NCI-H2171 treated with DMSO at 0.1 percent for 48 hours (cell line): ENCODE data around the gene GCGR.

Source experiments
- DNase-seq: peaks from one replicate; lab custom pipeline; 2025; lab: John Stamatoyannopoulos, UW

The GCGR gene

DNA sequence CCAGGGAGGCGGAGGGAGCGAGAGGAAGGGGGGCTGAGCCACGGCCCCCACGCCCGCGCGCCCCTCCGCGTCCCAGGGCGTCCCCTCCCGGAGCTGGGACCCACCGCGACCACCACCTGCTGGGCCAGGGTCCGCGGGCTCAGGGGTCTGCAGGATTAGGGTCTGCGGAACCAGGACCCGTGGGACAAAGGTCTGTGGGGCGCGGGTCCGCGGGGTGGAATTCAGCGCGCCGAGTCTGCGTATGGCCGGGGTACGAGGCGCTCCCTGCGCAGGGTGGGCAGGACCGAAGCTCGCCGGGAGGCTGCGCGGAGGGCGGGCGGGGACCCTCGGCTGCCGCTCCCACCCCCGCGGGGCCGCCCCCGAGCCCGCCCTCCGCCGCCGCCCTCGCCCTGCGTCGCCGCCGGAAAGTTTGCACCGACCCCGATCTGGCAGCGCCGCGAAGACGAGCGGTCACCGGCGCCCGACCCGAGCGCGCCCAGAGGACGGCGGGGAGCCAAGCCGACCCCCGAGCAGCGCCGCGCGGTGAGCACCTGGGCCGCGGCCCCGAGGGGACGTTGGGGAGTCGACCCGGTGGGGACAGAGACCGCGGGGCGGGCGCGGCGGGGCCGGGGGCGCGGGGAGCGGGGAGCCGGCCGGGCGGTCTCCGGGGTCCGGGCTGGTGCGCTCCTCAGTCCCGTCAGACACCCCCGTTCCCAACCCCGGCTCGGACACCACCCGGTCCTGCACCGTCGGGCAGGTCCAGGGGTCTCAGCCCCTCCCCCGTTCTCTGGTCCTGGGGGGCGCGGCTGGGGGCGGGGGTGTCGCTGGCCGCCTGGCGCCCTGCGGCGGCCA is at the start of gene GCGR:
Gene GCGR, plus strand, starts transcription at position 423 of the 831 bp plus-strand sequence. CDS start 4,869 bp downstream, outside the sequence.
- no peak for DNase-seq

DNA sequence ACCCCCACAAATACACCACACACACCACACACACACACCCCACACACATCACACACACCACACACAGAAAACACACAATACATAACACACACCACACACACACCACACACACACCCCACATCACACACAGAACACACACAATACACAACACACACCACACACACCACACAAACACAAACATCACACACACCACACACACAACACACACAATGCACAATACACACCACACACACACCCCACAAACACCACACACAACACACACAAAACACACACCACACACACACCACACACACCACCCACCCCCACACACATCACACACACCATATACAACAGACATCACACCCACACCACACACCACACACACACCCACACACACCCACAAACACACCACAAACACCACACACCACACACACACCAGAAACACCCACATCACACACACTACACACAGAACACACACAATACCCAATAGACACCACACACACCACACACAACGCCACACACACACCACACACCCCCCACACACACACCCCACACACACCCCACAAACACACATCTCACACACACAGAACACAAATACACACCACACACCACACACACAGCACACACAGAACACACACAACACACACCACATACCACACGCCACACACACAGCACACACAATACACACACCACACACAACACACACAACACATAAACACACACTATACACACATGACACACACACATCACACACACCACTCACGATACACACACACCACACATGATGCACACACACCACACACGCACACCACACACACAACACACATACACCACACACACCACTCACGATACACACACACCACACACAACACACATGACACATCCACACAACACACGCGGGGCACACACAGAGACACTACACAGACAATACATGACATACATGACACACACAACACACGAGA is 11.0 kb upstream of the GCGR start:
- DNase-seq = no peak

DNA sequence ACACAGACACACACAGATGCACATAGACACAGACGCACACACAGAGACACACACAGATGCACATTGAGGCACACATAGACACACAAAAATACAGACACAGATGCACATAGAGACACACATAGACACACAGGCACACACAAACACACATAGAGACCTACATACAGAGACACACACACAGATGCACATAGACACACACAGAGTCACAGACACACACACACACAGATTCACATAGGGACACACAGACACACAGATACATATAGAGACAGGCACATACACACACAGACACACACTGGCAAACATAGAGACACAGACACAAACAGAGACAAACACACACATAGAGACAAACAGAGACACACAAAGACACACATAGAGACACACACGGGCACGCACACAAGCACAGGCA is 9.9 kb upstream of the GCGR start:
- no peak for DNase-seq

DNA sequence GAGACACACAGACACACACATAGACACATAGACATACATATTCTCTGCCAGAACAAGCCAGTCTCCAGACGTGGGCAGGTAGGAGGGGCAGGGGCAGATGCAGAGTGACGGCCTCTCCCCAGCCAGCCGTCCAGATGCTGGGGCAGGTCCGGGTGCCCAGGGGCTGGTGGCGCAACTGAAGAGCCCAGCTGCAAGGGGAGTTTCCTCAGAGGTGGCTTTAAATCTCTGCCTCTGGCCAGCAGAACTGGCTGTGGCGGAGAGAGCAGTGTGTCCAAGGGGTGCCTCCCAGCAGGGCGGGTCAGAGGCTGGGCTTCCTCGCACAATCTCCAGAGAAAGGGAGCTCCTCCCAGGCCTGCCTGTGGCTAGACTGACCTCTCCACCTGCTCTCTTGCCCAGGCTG is 9.4 kb upstream of the GCGR start:
- DNase-seq = no peak

DNA sequence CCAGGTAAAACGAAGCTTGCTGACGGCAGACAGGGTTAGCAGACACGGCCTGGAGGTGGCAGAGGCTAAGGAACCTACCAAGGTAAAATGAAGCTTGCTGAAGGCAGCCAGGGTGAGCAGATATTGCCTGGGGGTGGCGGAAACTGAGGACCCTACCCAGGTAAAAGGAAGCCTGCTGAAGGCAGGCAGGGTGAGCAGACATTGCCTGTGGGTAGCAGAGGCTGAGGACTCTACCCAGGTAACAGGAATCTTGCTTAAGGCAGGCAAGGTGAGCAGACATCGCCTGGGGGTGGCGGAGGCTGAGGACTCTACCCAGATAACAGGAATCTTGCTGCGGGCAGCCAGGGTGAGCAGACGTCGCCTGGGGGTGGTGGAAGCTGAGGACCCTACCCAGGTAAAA is 2.6 kb upstream of the GCGR start:
- DNase-seq = no peak

DNA sequence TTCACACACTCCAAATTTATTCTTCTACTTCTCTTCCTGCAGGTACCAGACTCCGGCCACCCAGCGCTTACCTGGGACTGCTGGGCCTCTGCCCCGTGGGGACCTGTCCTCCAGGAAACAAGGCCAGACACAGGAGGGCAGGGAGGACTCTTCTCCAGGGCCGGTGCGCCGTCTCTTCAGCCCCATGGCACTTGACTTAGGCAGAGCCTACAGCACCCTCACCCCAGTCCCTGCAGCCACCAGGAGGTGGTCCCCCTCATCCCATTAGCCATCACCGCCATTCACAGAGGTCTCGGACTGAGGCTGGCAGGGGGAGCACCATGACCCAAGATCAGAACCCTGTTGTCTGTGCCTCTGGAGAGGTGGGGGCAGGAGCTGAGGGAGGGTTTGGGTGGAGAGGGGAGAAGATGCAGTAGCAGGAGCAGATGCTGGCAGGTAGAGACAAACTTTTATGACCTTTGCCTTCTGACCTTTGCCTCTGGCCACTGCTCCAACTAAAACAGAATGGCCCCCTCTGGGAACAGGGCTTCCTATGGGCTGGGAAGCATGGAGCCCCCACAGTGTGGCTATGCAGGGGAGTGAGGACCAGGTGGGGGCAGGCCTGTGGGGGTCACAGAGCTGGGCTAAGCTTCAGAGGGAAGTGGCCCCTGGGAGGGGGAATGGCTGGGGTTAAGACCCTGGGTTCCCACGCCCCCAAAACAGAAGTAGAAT is 1.7 kb upstream of the GCGR start:
- no peak for DNase-seq

DNA sequence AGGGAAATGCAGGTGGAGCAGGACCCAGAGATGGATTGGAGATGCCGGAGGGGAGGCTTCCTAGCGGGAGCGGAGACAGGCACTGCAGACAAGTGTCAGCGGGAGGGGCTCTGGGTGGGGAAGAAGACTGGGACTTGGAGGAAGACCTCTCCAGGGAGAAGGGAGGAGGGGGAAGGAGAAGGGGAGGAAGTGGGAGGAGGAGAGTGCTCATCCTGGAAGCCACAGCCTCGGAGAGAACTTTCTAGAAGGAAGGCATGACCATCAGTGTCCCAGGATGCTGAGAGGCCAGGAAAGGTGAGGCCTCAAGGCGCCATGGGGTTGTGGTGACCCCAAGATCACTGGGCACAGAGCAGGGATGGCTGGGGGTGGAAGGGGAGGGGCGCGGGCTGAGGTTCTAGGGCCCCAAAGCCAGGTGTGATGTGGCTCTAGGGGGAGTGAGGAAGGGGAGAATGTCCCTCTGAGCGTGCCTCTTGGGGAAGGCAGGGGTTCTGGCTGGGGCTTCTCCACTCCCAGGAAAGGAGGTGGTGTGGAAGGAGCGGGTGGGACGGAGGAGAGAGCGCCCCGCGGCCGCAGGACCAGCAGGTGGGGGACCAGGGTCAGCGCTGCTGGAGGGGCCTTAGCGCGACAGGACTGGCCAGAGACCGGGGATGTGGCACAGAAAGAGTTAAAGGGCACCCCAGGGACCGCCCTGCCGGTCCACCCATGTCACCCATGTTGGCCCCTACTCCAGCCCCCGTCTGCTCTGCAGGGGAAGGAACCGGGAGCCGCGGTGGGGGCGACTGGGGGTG is 900 bp upstream of the GCGR start:
- no peak for DNase-seq

DNA sequence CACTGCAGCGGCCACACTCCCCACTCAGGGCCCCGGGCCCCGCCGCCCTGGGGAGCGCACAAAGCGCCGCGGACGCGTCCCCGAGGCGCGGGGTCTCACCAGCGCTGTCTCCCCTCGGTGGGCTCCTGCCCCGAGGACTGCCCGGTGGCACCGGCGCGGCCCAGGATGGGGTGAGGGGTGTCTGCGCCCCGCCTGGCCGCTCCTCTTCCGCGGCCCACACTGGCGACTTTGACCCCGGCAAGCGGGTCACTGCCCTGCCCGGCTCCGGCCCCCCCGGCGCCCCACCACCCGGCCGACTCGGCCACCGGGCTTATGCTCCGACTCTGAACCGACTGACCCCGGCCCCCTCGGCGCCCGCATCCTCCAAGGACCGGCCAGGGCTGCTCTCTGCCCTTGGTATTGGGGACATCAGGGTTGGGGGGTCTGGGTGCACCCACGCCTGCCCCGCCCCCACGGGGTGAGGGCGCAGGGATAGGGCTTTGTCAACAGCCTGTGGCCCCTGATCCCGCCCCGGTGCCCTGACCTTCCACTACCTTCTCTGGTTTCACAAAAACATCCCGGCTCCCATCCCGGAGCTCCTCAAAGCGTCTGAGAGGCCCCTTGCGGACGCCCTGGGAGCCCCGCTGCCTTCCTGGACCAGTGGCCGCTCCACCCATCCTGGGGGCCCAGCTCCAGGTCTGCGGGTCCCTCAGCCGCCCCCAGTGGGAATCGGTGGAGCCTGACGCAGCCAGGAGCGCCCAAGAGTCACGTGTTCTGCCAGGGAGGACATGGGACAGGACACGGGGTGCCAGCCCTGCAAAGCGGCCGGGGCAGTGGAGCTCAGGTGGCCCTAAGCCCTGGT is 829 bp downstream of the GCGR start:
- DNase-seq = no peak

DNA sequence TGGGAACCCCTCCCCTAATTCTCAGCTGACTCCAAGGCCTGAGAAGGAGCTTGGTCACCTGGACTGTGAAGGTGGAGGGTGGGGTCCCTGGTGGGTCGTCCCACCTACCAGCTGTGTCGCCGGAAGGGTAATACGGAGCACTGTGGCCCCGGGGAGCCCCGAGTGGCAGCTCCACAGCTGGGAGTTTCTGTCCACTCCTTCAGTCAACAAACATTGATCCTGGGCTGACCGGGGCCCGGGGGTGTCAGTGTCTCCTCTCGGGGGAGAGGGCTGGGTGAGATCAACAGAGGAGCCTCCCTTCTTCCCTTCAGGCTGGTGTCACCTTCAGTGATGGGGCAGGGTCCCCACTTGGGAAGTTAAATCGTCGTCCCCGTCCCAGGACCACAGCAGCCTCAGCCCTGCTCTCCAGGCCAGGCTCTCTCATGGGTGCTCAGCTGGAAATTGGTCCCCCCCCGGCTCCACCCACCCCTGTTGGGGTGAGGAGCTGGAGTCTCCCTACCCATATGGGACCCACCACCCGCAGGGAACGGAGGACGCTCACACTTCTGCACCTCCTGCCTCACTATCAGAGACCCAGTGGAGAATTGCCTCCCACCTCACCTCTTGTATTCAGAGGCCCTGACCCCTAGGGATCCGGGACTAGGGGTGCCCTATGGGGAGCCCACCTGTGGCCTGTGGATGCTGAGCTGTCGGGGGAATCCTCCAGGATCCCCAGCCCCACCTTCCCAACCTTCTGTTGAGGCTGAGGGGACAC is 1.9 kb downstream of the GCGR start:
- no peak for DNase-seq

DNA sequence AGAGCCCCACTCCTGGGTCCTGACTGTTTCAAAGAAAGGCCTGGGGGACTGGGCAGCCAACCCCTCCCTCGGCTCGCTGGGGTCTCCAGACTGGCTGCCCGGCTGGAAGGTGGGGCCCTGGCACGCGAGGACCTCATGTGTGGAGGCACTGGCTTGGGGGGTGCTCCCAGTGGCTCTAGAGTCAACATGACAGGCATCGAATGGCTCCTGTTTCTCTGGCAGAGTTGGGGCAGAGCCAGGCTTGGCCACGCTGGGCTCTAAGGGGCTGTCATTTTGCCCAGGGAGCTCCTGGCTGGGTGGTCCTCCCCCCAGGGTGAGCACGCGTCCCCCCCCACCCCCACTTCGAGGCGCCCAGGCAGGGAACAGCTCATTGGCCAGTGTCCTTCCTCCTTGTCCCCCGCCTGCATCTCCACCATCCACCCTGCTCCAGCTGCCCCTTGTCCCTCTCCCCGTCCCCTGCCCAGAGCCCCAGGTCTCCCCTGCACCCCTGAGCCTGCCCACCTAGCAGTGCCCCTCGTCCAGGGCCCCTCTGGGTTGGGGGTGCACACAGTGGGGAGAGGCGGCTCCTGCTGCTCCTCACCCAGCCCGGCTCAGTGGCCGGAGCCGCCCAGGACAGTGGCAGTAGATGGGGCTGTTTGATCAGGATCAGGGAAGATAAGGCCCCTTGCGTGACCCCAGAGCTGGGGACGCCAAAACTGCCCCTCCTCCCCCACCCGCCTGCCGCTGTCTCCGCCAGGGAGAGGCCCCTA is 2.7 kb downstream of the GCGR start:
- no peak for DNase-seq

DNA sequence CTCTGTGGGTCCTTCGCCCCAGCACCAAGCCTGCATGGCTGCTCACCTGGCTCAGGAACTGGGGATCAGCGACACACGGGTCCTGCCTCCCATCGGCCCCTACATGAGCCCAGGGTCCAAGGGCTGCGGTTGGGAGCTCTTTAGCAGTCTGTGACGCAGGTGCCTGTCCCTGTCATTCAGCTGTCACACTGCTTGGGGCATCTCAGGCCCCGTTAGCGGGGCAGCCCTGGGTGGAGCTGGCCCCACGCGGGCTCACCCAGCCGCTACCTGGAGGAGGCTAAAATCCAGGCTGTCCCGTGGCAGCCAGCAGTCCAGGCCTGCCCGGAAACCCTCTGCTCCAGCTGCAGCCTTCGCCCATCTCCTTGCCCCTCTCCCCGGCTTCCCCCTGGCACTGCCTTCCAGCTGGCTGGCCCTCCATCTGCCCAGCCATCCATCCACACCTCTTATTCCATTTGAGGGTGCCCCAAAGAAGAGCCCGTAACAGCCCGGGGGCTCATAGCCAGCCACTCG is 3.3 kb downstream of the GCGR start:
- no peak for DNase-seq

DNA sequence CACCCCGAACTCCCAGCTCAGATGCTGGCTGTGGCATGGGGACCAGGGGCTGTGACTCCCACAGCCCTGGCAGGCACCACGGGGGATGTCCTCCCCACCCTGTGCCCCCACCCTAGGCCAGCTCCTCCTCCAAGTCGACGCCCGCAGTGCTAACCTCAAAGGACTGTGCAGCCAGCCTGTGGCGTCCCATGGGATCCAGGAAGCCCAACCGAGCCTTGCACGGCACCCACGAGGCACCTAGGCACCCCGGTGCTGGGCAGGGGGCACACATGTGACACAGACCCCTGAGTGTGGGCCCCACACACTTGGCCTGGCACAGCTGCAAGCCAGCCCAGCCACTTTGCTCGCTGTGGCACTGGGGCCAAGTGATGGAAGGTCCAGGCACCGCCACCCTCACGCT is 3.9 kb downstream of the GCGR start:
- DNase-seq = no peak

DNA sequence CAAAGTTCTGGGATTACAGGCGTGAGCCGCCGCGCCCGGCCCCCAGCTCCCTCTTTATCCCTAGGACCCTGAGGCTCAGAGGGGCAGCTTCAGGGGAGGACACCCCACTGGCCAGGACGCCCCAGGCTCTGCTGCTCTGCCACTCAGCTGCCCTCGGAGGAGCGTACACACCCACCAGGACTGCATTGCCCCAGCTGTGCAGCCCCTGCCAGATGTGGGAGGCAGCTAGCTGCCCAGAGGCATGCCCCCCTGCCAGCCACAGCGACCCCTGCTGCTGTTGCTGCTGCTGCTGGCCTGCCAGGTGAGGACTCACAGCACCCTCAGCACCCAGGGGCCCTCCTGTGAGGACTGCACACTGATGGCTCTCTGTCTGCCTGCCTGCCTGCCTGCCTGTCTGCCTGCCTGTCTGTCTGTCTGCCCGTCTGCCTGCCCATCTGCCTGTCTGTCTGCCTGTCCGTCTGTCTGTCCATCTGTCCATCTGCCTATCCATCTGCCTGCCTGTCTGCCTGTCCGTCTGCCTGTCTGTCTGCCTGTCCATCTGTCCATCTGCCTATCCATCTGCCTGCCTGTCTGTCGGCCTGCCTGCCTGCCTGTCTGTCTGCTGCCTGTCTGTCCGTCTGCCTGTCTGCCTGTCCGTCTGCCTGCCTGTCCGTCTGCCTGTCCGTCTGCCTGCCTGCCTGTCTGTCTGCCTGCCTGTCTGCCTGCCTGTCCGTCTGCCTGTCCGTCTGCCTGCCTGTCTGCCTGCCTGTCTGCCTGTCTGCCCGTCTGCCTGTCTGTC is 5.0 kb downstream of the GCGR start:
- DNase-seq = peak; percentile 10

DNA sequence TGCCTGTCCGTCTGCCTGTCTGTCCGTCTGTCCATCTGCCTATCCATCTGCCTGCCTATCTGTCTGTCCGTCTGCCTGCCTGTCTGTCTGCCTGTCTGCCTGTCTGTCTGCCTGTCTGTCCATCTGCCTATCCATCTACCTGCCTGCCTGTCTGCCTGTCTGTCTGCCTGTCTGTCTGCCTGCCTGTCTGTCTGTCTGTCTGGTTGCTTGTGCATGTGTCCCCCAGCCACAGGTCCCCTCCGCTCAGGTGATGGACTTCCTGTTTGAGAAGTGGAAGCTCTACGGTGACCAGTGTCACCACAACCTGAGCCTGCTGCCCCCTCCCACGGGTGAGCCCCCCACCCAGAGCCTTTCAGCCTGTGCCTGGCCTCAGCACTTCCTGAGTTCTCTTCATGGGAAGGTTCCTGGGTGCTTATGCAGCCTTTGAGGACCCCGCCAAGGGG is 5.6 kb downstream of the GCGR start:
- DNase-seq = no peak

DNA sequence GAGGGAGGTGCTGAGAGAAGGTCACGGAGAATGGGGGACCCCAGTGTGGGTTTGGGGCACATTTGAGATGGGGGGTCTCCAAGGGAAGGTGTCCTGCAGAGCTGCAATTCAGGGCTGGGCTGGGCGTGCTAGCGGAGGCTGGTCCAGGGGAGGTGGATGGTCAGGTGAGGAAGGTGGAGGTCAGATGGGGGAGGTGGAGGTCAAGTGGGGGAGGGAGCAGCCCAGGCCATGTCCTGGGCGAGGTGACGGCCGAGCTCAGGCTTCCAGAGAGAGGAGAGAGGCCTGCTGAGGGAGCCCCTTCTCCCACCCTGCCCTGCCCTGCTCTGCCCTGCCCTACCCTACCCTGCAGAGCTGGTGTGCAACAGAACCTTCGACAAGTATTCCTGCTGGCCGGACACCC is 6.5 kb downstream of the GCGR start:
- no peak for DNase-seq

DNA sequence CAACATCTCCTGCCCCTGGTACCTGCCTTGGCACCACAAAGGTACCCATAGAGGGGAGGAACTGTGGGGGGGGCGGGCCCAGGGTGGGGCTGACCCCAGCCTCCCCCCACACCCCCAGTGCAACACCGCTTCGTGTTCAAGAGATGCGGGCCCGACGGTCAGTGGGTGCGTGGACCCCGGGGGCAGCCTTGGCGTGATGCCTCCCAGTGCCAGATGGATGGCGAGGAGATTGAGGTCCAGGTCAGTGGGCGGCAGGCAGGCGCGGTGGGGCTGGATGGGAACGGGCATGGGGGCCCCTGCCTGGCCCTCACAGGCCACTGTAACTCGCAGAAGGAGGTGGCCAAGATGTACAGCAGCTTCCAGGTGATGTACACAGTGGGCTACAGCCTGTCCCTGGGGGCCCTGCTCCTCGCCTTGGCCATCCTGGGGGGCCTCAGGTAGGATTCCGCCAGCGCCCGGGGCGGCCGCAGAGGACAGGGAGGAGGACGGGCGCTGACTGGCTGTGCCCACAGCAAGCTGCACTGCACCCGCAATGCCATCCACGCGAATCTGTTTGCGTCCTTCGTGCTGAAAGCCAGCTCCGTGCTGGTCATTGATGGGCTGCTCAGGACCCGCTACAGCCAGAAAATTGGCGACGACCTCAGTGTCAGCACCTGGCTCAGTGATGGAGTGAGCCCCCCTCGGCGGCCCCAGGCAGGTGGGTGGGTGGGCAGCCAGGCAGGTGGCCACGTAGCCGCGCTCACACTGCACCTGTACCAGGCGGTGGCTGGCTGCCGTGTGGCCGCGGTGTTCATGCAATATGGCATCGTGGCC is 7.1 kb downstream of the GCGR start:
- no peak for DNase-seq
